Measurements from ENCODE around the gene SDSL. TPM values are rescaled to one million over a fixed set of nuclear protein-coding genes. Genes with fewer than 3 reads are reported as not detected.

SDSL gene
- polyA plus RNA-seq, 1 donor (not counting 4 experiments of a cell fraction or from before 2014, with no cell fraction given): 1.9 TPM

DNA sequence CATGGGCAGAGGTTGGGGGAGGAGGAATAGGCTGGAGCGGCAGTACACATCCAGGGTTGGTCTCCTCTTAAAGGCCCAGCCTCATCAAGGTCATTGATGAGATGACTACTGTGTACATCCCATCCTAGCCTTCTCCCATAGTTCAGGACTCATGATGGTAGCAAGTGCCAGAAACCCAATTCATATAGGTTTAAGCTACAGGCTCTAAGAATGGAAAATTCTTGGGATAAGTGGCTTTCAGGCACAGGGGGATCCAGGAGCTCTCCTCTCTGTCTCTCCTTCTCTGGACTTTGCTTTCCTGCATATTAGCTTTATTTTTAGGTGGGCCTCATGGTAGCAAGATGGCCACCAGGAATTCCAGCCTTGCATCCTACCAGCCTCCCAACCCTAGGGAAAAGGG, 6.3 kb downstream of the SDSL start:
- no peak for DNase-seq (ENCODE audit: low read depth, low spot score)

GRCh38 chr12:113432986-113433385, 10.8 kb downstream of the SDSL start:
- Histone ChIP-seq H3K79me2 (ENCODE audit: control insufficient read depth, insufficient read depth, low read length) (no peaks in the 10 kb centered on the region), H3K4me2 (ENCODE audit: control insufficient read depth, extremely low read depth, insufficient read depth, low read depth, low read length) (no peak overlapping the region), H2AFZ (ENCODE audit: control insufficient read depth, low read length) (no peak overlapping the region), H3K4me1 (ENCODE audit: control insufficient read depth, extremely low read depth, insufficient read depth, low read length) (no peaks in the 10 kb centered on the region), H3K9me3 (ENCODE audit: control insufficient read depth, low read depth, low read length) (no peaks in the 10 kb centered on the region), H3K27ac (ENCODE audit: control insufficient read depth, insufficient read depth, low read length) (no peak overlapping the region), H3K9me1 (ENCODE audit: control insufficient read depth, extremely low read depth, insufficient read depth, low read length) (no peaks in the 10 kb centered on the region), H3K36me3 (ENCODE audit: control insufficient read depth in 2 of 2, extremely low read depth in 1 of 2, insufficient read depth in 2 of 2, low read length in 2 of 2) (no peaks in the 10 kb centered on the region), H4K20me1 (ENCODE audit: control insufficient read depth, extremely low read depth, insufficient read depth, low read length) (no peaks in the 10 kb centered on the region), H3K4me3 (ENCODE audit: control insufficient read depth in 2 of 3, extremely low read depth in 1 of 3, insufficient read depth in 2 of 3, low read depth in 1 of 3, low read length in 3 of 3) (no peak overlapping the region), H3K27me3 (ENCODE audit: control insufficient read depth, extremely low read depth, insufficient read depth, low read length) (no peaks in the 10 kb centered on the region), H3K9ac (ENCODE audit: control insufficient read depth, extremely low read depth, insufficient read depth, low read length) (no peak overlapping the region)
- DNase-seq (ENCODE audit: low read depth, low spot score) (no peak), FAIRE-seq (no peak)
- no peak for TF ChIP-seq EZH2 (IDR thresholded peaks at IDR 0.05; ENCODE audit: low read length)
- TF ChIP-seq, protein P1, sequence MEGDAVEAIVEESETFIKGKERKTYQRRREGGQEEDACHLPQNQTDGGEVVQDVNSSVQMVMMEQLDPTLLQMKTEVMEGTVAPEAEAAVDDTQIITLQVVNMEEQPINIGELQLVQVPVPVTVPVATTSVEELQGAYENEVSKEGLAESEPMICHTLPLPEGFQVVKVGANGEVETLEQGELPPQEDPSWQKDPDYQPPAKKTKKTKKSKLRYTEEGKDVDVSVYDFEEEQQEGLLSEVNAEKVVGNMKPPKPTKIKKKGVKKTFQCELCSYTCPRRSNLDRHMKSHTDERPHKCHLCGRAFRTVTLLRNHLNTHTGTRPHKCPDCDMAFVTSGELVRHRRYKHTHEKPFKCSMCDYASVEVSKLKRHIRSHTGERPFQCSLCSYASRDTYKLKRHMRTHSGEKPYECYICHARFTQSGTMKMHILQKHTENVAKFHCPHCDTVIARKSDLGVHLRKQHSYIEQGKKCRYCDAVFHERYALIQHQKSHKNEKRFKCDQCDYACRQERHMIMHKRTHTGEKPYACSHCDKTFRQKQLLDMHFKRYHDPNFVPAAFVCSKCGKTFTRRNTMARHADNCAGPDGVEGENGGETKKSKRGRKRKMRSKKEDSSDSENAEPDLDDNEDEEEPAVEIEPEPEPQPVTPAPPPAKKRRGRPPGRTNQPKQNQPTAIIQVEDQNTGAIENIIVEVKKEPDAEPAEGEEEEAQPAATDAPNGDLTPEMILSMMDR (optimal IDR thresholded peaks at IDR 0.05 in 1 of 3, IDR thresholded peaks at IDR 0.05 in 1 of 3, conservative IDR thresholded peaks at IDR 0.05 in 1 of 3; ENCODE audit: extremely low read depth in 1 of 3, insufficient read depth in 2 of 3, low read length in 3 of 3): no peak
- dilution Hi-C loops (cut with MboI; ENCODE audit: extremely low pct_ligation_motif_present, low sequenced_read_pairs): no loop called here

More for the DNA sequence above, 6.3 kb downstream of the SDSL start:
- Histone ChIP-seq H3K4me3 (ENCODE audit: control insufficient read depth in 2 of 3, extremely low read depth in 1 of 3, insufficient read depth in 2 of 3, low read depth in 1 of 3, low read length in 3 of 3) (no peak overlapping the region), H3K9me3 (ENCODE audit: control insufficient read depth, low read depth, low read length) (no peaks in the 10 kb centered on the region), H3K9me1 (ENCODE audit: control insufficient read depth, extremely low read depth, insufficient read depth, low read length) (no peaks in the 10 kb centered on the region), H3K4me2 (ENCODE audit: control insufficient read depth, extremely low read depth, insufficient read depth, low read depth, low read length) (no peak overlapping the region), H3K4me1 (ENCODE audit: control insufficient read depth, extremely low read depth, insufficient read depth, low read length) (no peaks in the 10 kb centered on the region), H3K27me3 (ENCODE audit: control insufficient read depth, extremely low read depth, insufficient read depth, low read length) (no peaks in the 10 kb centered on the region), H4K20me1 (ENCODE audit: control insufficient read depth, extremely low read depth, insufficient read depth, low read length) (no peaks in the 10 kb centered on the region), H2AFZ (ENCODE audit: control insufficient read depth, low read length) (no peak overlapping the region), H3K79me2 (ENCODE audit: control insufficient read depth, insufficient read depth, low read length) (no peaks in the 10 kb centered on the region), H3K36me3 (ENCODE audit: control insufficient read depth in 2 of 2, extremely low read depth in 1 of 2, insufficient read depth in 2 of 2, low read length in 2 of 2) (no peaks in the 10 kb centered on the region), H3K27ac (ENCODE audit: control insufficient read depth, insufficient read depth, low read length) (no peak overlapping the region), H3K9ac (ENCODE audit: control insufficient read depth, extremely low read depth, insufficient read depth, low read length) (no peak overlapping the region)
- dilution Hi-C loops (cut with MboI; ENCODE audit: extremely low pct_ligation_motif_present, low sequenced_read_pairs): no loop called here
- TF ChIP-seq EZH2 (IDR thresholded peaks at IDR 0.05; ENCODE audit: low read length): no peak
- TF ChIP-seq, protein P1 (optimal IDR thresholded peaks at IDR 0.05 in 1 of 3, IDR thresholded peaks at IDR 0.05 in 1 of 3, conservative IDR thresholded peaks at IDR 0.05 in 1 of 3; ENCODE audit: extremely low read depth in 1 of 3, insufficient read depth in 2 of 3, low read length in 3 of 3): no peak
- no peak for FAIRE-seq
